GM18505 (cell line): Measurements from ENCODE around the gene KIF2C.
"Not testable (repeated sequence)": the region's sequence is repeated elsewhere in the genome, so short reads cannot be mapped to it uniquely, and the experiment has no call there.

Source experiments
- ATAC-seq: cut with Tn5 transposase; IDR thresholded peaks from one replicate; pipeline ENCODE4 v1.9.1; 2021; ENCODE audit not compliant: unreplicated experiment
- POLR2A ChIP-seq: IDR thresholded peaks from 4 replicates; pipeline ENCODE4 v1.6.1; 2011; ENCODE audit warnings: borderline replicate concordance; ENCODE audit not compliant: insufficient read depth, insufficient read length; ENCODE audit errors: extremely low read depth

Gene KIF2C

GRCh38 chr1:44811234-44811633, 71.6 kb downstream of the KIF2C start:
- TF ChIP-seq POLR2A = no peak
- no peak for ATAC-seq

- no peak for TF ChIP-seq POLR2A
- no peak for ATAC-seq
Measured at GRCh38 chr1:44812822-44813543, 73.3 kb downstream of the KIF2C start.

- not testable (repeated sequence) for ATAC-seq
Measured at GRCh38 chr1:44815926-44816325, 76.3 kb downstream of the KIF2C start.

GRCh38 chr1:44817307-44817706, 77.7 kb downstream of the KIF2C start:
- no peak for TF ChIP-seq POLR2A
- ATAC-seq = no peak
